HepG2 (cell line): Measurements from ENCODE around the gene SPOP. TPM values are rescaled to one million over a fixed set of nuclear protein-coding genes. Genes with fewer than 3 reads are reported as not detected.
A peak's percentile ranks its signal among the peaks of the same experiment; 100 is the strongest.

ENCODE experiments used
- ARHGAP35 ChIP-seq: sonication (generic); formaldehyde crosslinking; IDR thresholded peaks from 2 replicates; pipeline ENCODE4 v1.9.0; 2022; ENCODE audit warnings: mild to moderate bottlenecking, inconsistent platforms, moderate library complexity, missing genetic modification reagents, borderline replicate concordance
- DNMT3B ChIP-seq: conservative IDR thresholded peaks from 2 replicates; pipeline ENCODE4 v1.6.1; 2016; ENCODE audit warnings: missing biosample characterization, control low read depth
- EEA1 ChIP-seq: sonication (generic); formaldehyde crosslinking; IDR thresholded peaks from 2 replicates; pipeline ENCODE4 v1.5.1; 2020; ENCODE audit warnings: mild to moderate bottlenecking, missing genetic modification reagents, borderline replicate concordance
- FOXK1 ChIP-seq: sonication (generic); formaldehyde crosslinking; IDR thresholded peaks from 2 replicates; pipeline ENCODE4 v1.4.0; 2020; ENCODE audit warnings: low read depth, missing genetic modification reagents, borderline replicate concordance
- GPN1 ChIP-seq: sonication (generic); formaldehyde crosslinking; IDR thresholded peaks from 2 replicates; pipeline ENCODE4 v1.5.1; 2020; ENCODE audit warnings: missing genetic modification reagents, borderline replicate concordance
- HOXA3 ChIP-seq: sonication (generic); formaldehyde crosslinking; IDR thresholded peaks from 2 replicates; pipeline ENCODE4 v1.5.0; 2020; ENCODE audit warnings: missing genetic modification reagents
- JUN ChIP-seq: sonication (generic); formaldehyde crosslinking; IDR thresholded peaks from 2 replicates; pipeline ENCODE4 v1.4.0; 2020; ENCODE audit warnings: mild to moderate bottlenecking, missing genetic modification reagents
- MED1 ChIP-seq: sonication (generic); formaldehyde crosslinking; IDR thresholded peaks from 2 replicates; pipeline ENCODE4 v1.4.0; 2020; ENCODE audit warnings: missing genetic modification reagents
- MED8 ChIP-seq: sonication (generic); formaldehyde crosslinking; IDR thresholded peaks from 2 replicates; pipeline ENCODE4 v1.8.1; 2023; ENCODE audit warnings: mild to moderate bottlenecking, missing genetic modification reagents; ENCODE audit not compliant: insufficient replicate concordance
- MEF2D ChIP-seq: sonication (generic); formaldehyde crosslinking; IDR thresholded peaks from 2 replicates; pipeline ENCODE4 v1.5.1; 2020; ENCODE audit warnings: mild to moderate bottlenecking, missing genetic modification reagents
- NFE2 ChIP-seq: sonication (generic); formaldehyde crosslinking; IDR thresholded peaks from 2 replicates; pipeline ENCODE4 v1.4.0; 2020; ENCODE audit warnings: missing genetic modification reagents
- SRY ChIP-seq: sonication (generic); formaldehyde crosslinking; IDR thresholded peaks from 2 replicates; pipeline ENCODE4 v1.8.0; 2022; ENCODE audit warnings: mild to moderate bottlenecking, missing genetic modification reagents
- TMF1 ChIP-seq: sonication (generic); formaldehyde crosslinking; IDR thresholded peaks from 2 replicates; pipeline ENCODE4 v1.8.1; 2022; ENCODE audit warnings: low read depth, missing genetic modification reagents
- ZIK1 ChIP-seq: sonication (generic); formaldehyde crosslinking; IDR thresholded peaks from 2 replicates; pipeline ENCODE4 v1.5.0; 2020; ENCODE audit warnings: mild to moderate bottlenecking, low read depth, missing genetic modification reagents, borderline replicate concordance
- ZNF207 ChIP-seq: fragments of 450-650 bp; IDR thresholded peaks from 2 replicates; pipeline ENCODE4 v1.6.1; 2016; ENCODE audit warnings: antibody characterized with exemption, borderline replicate concordance
- ZNF350 ChIP-seq: sonication (generic); formaldehyde crosslinking; IDR thresholded peaks from 2 replicates; pipeline ENCODE4 v1.4.0; 2020; ENCODE audit warnings: mild to moderate bottlenecking, low read depth, missing genetic modification reagents, borderline replicate concordance
- ZNF431 ChIP-seq: sonication (generic); formaldehyde crosslinking; IDR thresholded peaks from 2 replicates; pipeline ENCODE4 v1.9.0; 2022; ENCODE audit warnings: missing genetic modification reagents, low read depth, mild to moderate bottlenecking, borderline replicate concordance
- ZNF484 ChIP-seq: sonication (generic); formaldehyde crosslinking; IDR thresholded peaks from 2 replicates; pipeline ENCODE4 v1.5.1; 2020; ENCODE audit warnings: mild to moderate bottlenecking, low read depth, missing genetic modification reagents, borderline replicate concordance
- ZNF501 ChIP-seq: sonication (generic); formaldehyde crosslinking; IDR thresholded peaks from 2 replicates; pipeline ENCODE4 v1.5.1; 2020; ENCODE audit warnings: mild to moderate bottlenecking, moderate library complexity, missing genetic modification reagents
- ZNF563 ChIP-seq: sonication (generic); formaldehyde crosslinking; IDR thresholded peaks from 2 replicates; pipeline ENCODE4 v1.8.0; 2022; ENCODE audit warnings: mild to moderate bottlenecking, moderate library complexity, missing genetic modification reagents
- polyA plus RNA-seq, 8 experiments: library from polyadenylated mRNA; depleted of rRNA in 3 of 8; stranded (reverse) in 7 of 8; unstranded in 1 of 8; fragments of >200 nt; fragmentation: Illumina TruSeq in 4 of 8; extraction: Trizol in 4 of 8; gene quantifications; 2 replicates each; pipeline versions ENCODE4 v1.2.1 to v1.2.3, GENCODE V29; 2011 to 2016; ENCODE audit warnings: low read depth in 4 of 8, missing spikeins in 1 of 8, mixed read lengths in 1 of 8; ENCODE audit not compliant: insufficient read depth in 1 of 8
- total RNA-seq, 5 experiments: library from RNA; depleted of rRNA; stranded (reverse); fragments of >200 nt; fragmentation: Illumina TruSeq; extraction: Trizol; gene quantifications; 2 replicates each; pipeline ENCODE4 v1.2.3, GENCODE V29; 2016; ENCODE audit warnings: low read depth in 1 of 5
- TF ChIP-seq, protein P1 (sequence below): sonication (generic); formaldehyde crosslinking; IDR thresholded peaks from 2 replicates; pipeline ENCODE4 v1.9.0; 2021; ENCODE audit warnings: missing genetic modification reagents, mild to moderate bottlenecking, borderline replicate concordance
- TF ChIP-seq, protein P2 (sequence below): sonication (generic); formaldehyde crosslinking; IDR thresholded peaks from 2 replicates; pipeline ENCODE4 v1.4.0; 2020; ENCODE audit warnings: mild to moderate bottlenecking, low read depth, missing genetic modification reagents
- TF ChIP-seq, protein P3 (sequence below): sonication (generic); formaldehyde crosslinking; IDR thresholded peaks from 2 replicates; pipeline ENCODE4 v1.5.1; 2020; ENCODE audit warnings: missing genetic modification reagents, mild to moderate bottlenecking, borderline replicate concordance

The SPOP gene
- total and polyA plus RNA-seq, 2 of the 13 experiments (the other 11 are each of a cell fraction or from before 2014, with no cell fraction given), result 52.8 to 60.8 TPM

DNA sequence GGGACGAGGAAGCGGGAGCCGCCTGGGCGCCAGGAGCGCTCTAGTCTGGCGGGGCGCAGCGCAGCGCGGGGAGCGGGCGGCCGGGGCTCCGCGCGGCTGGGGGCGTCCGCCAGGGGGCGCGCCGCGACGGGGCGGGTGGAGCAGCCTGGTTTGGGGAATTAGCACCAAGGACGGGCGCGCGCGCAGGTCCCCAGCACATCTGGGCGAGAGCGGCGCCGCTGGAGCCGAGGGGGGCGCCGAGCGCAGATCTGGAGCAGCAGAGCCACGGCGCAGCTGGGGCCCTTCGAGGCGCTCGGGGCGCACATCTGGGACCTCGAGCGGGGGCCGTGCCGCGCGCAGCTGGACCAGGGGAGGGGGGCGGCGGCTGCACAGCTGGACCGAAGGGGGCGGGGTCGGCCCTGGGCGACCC is 102.2 kb downstream of the SPOP start, which contains the start of gene NXPH3 (continued):
- TF ChIP-seq ZNF484 (no peak), MEF2D (CRISPR knock-in tag) (no peak), MED1 (peak; percentile 16; the same call in 1 of the 2 replicates), ARHGAP35 (CRISPR knock-in tag) (no peak), ZNF207 (no peak), EEA1 (CRISPR knock-in tag) (peak; percentile 35; the same call in 1 of the 2 replicates), FOXK1 (CRISPR knock-in tag) (no peak), MED8 (CRISPR knock-in tag) (no peak), ZNF501 (no peak), ZNF563 (CRISPR knock-in tag) (no peak), GPN1 (no peak), ZNF350 (CRISPR knock-in tag) (no peak), DNMT3B (CRISPR knock-in tag) (no peak), TMF1 (CRISPR knock-in tag) (no peak), JUN (CRISPR knock-in tag) (no peak), ZNF431 (CRISPR knock-in tag) (no peak), SRY (CRISPR knock-in tag) (no peak), NFE2 (CRISPR knock-in tag) (no peak), ZIK1 (CRISPR knock-in tag) (no peak), HOXA3 (CRISPR knock-in tag) (peak; percentile 29)
- TF ChIP-seq, protein P1, sequence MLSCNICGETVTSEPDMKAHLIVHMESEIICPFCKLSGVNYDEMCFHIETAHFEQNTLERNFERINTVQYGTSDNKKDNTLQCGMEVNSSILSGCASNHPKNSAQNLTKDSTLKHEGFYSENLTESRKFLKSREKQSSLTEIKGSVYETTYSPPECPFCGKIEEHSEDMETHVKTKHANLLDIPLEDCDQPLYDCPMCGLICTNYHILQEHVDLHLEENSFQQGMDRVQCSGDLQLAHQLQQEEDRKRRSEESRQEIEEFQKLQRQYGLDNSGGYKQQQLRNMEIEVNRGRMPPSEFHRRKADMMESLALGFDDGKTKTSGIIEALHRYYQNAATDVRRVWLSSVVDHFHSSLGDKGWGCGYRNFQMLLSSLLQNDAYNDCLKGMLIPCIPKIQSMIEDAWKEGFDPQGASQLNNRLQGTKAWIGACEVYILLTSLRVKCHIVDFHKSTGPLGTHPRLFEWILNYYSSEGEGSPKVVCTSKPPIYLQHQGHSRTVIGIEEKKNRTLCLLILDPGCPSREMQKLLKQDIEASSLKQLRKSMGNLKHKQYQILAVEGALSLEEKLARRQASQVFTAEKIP (CRISPR knock-in tag), result no peak
- TF ChIP-seq, protein P2, sequence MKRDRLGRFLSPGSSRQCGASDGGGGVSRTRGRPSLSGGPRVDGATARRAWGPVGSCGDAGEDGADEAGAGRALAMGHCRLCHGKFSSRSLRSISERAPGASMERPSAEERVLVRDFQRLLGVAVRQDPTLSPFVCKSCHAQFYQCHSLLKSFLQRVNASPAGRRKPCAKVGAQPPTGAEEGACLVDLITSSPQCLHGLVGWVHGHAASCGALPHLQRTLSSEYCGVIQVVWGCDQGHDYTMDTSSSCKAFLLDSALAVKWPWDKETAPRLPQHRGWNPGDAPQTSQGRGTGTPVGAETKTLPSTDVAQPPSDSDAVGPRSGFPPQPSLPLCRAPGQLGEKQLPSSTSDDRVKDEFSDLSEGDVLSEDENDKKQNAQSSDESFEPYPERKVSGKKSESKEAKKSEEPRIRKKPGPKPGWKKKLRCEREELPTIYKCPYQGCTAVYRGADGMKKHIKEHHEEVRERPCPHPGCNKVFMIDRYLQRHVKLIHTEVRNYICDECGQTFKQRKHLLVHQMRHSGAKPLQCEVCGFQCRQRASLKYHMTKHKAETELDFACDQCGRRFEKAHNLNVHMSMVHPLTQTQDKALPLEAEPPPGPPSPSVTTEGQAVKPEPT (CRISPR knock-in tag), result peak; percentile 87; the same call in 1 of the 2 replicates
- TF ChIP-seq, protein P3, sequence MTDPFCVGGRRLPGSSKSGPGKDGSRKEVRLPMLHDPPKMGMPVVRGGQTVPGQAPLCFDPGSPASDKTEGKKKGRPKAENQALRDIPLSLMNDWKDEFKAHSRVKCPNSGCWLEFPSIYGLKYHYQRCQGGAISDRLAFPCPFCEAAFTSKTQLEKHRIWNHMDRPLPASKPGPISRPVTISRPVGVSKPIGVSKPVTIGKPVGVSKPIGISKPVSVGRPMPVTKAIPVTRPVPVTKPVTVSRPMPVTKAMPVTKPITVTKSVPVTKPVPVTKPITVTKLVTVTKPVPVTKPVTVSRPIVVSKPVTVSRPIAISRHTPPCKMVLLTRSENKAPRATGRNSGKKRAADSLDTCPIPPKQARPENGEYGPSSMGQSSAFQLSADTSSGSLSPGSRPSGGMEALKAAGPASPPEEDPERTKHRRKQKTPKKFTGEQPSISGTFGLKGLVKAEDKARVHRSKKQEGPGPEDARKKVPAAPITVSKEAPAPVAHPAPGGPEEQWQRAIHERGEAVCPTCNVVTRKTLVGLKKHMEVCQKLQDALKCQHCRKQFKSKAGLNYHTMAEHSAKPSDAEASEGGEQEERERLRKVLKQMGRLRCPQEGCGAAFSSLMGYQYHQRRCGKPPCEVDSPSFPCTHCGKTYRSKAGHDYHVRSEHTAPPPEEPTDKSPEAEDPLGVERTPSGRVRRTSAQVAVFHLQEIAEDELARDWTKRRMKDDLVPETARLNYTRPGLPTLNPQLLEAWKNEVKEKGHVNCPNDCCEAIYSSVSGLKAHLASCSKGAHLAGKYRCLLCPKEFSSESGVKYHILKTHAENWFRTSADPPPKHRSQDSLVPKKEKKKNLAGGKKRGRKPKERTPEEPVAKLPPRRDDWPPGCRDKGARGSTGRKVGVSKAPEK (CRISPR knock-in tag), result no peak
